HPDE6-E6E7 (cell line): ENCODE measurements around the gene SLC16A9.
"Not testable (repeated sequence)": the region's sequence is repeated elsewhere in the genome, so short reads cannot be mapped to it uniquely, and the experiment has no call there.

Experiments
- DNase-seq: peaks from one replicate; pipeline ENCODE4 v3.0.0; 2011; ENCODE audit warnings: missing footprints; ENCODE audit errors: extremely low spot score

Gene SLC16A9

DNA sequence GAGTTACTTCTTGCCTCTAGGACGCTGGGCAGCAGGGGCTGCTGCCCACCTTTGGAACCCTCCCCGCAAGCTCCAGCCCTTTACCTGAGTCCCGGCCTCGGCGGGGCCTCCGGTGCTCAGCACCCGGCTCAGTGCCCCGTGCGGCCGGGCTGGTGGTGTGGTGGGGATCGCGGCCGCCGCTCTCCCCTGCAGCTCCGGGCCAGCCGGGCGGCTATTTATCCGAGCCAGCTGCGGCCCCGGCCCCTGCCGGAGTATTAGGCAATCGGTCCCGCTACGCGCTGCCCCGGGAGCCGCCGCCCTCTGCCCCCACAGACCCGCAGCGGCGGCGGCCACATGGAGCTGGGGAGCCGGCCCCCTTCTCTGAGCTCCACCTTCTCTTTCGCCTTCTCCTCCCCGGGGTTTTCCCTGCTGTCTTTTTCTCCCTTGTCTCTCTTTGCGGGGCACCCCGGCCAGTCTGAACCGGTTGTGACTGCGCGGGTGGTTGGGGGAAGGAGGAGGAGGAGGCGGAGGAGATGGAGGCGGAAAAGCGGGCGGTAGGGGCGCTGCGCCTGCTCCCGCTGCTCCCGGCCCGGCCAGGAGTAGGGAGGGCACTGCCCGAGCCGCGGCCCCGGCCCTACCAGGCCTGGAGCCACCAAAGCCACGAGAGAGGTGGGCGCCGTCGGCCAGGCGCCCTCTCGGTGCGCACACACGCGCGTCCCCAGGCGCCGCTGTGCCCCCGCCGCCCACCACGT is at the start of gene SLC16A9:
TSS of gene SLC16A9 (minus strand) at position 456 of the 731 bp plus-strand sequence. CDS start 25,559 bp downstream, outside the sequence.
- DNase-seq, result peak; percentile 26

GRCh38 chr10:59757966-59758365 is 48.3 kb upstream of the SLC16A9 start:
- DNase-seq, result no peak

DNA sequence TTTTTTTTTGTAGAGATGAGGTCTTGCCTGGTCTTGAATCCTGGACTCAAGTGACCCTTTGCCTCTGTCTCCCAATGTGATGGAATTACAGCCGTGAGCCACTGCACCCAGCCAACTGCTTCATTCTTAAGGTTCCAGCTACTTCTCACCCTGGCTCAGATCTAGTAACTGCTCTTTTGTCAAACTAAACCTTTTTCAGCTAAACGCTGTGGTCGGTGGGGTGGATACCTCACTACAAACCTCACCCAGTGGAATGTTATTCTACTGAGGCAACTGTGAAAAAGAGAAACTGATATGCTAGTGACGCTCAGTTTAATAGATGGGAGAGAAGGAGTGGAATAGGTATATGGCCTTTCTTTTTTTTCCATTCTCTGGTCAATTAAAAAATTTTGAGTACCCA is 45.3 kb upstream of the SLC16A9 start:
- no peak for DNase-seq

GRCh38 chr10:59753267-59753666 is 43.6 kb upstream of the SLC16A9 start, which contains the start of gene MRLN:
Gene MRLN, minus strand, starts transcription at chr10:59753455.
- DNase-seq, result no peak

GRCh38 chr10:59752278-59752940 is 42.8 kb upstream of the SLC16A9 start:
- no peak for DNase-seq

- DNase-seq, result no peak
Observed at GRCh38 chr10:59750155-59750945, 40.7 kb upstream of the SLC16A9 start.

- DNase-seq, result no peak
Observed at GRCh38 chr10:59748834-59749233, 39.2 kb upstream of the SLC16A9 start.

GRCh38 chr10:59745163-59745650 is 35.6 kb upstream of the SLC16A9 start:
- DNase-seq, result no peak

DNA sequence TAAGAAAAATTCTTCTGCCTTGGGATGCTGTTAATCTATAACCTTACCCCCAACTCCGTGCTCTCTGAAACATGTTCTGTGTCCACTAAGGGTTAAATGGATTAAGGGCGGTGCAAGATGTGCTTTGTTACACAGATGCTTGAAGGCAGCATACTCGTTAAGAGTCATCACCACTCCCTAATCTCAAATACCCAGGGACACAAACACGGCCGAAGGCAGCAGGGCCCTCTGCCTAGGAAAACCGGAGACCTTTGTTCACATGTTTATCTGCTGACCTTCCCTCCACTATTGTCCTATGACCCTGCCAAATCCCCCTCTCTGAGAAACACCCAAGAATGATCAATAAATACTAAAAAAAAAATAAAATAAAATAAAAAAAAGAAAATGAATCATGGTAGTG is 35.1 kb upstream of the SLC16A9 start:
- DNase-seq, result not testable (repeated sequence)

DNA sequence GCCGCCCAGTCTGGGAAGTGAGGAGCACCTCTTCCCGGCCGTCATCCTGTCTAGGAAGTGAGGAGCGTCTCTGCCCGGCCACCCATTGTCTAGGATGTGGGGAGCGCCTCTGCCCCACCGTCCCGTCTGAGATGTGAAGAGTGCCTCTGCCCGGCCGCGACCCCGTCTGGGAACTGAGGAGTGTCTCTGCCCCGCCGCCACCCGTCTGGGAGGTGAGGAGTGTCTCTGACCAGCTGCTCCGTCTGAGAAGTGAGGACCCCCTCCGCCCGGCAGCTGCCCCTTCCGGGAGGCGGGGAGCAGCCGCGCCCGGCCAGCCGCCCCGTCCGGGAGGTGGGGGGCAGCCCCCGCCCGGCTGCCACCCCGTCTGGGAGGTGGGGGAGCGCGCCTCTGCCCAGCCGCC is 34.5 kb upstream of the SLC16A9 start:
- not testable (repeated sequence) for DNase-seq

- DNase-seq, result no peak
Observed at GRCh38 chr10:59741583-59741982, 31.9 kb upstream of the SLC16A9 start.

DNA sequence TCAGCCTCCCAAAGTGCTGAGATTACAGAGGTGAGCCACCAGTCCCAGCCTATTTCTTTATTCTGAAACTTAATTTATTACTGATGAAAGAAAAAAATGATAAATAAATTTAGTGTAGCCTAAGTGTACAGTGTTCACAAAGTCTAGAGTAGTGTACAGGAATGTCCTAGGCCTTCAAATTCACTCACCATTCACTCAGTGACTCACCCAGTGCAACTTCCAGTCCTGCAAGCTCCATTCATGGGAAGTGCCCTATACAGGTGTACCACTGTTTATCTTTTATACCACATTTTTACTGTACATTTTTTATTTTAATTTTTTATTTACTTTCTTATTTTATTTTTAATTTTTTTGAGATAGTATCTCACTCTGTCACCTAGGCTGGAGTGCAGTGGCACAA is 31.4 kb upstream of the SLC16A9 start:
- DNase-seq, result no peak

DNA sequence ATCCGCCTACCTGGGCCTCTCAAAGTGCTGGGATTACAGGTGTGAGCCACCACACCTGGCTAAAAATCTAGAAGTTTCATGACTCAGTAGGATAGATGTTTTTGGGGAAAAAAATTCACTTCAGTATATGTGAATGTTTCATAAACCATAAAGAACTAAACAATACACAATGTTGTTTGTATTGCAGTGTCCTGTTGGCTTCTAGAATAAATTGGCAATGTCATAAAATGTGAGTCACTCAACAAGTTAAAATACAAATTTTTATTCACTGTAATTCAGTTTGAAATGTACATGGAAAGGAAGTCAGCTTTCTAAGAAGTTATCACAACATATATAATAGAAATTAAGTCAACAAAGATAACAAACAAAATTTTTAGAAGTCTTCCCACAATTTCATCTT is 27.1 kb upstream of the SLC16A9 start:
- DNase-seq, result no peak

- DNase-seq, result no peak
Observed at GRCh38 chr10:59735296-59735695, 25.6 kb upstream of the SLC16A9 start.

- no peak for DNase-seq
Observed at GRCh38 chr10:59734014-59734462, 24.4 kb upstream of the SLC16A9 start.

- DNase-seq, result not testable (repeated sequence)
Observed at GRCh38 chr10:59733321-59734013, 23.8 kb upstream of the SLC16A9 start.

DNA sequence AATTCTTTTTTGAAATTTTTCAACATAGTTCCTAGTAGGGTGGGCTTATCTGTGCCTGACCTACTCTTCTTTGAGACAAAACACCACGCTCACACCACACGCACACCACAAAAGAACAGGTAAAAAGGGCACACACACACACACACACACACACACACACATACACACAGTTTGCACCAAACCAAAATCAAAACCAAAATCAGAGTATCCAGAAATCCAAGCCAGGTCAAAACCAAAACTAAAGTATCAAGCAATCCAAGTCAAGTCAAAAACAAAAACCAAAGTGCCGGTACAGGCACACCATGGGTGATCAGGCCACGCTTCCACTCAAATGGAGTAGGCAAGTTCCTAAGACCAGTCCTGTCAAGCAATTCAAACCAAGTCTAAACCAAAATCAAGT is 23.2 kb upstream of the SLC16A9 start:
- DNase-seq, result not testable (repeated sequence)

GRCh38 chr10:59729167-59729566 is 19.5 kb upstream of the SLC16A9 start:
- DNase-seq, result not testable (repeated sequence)

GRCh38 chr10:59724098-59724938 is 14.7 kb upstream of the SLC16A9 start:
- no peak for DNase-seq

DNA sequence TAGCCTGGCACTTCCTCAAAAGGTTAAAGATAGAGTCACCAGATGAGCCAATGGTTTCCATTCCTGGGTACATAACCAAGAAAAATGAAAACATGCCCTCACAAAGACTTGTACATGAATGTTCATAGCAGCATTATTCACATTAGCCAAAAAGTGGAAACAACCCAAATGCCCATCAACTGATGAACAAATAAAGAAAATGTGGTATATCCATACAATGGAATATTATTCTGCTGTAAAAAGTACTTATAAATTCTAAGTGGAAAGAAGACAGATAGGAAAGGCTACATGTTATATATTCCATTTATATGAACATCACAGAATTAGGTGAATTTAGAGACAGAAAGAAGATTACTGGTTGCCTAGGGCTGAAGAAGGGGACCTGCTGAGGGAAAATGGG is 10.7 kb upstream of the SLC16A9 start:
- DNase-seq, result no peak

DNA sequence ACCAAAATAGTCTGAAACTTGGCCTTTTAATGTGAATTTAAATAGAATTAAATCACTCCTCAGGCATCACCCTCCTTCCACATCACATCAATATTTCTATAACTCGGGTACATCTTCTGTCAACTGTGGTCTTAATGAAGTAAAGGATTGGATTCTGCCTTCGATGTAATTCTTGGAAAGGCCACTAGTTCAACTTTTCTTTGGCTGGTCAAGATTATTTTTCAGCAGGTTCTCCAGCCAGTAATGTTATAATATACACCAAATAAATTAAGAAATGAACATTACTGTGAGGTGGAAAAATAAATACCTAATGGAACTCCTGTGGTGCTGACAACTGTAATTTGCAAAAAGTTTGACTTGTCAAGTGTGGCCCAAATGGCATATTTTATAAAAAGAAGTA is 9.7 kb upstream of the SLC16A9 start:
- DNase-seq, result no peak
